Left kidney (tissue), 2 donors: ENCODE results near the gene LIPT1. TPM values are rescaled to one million over a fixed set of nuclear protein-coding genes. Genes with fewer than 3 reads are reported as not detected.
"Not testable (repeated sequence)": the region's sequence is repeated elsewhere in the genome, so short reads cannot be mapped to it uniquely, and the experiment has no call there.

Experiments
- DNase-seq: peaks from one replicate; pipeline ENCODE4 v3.0.0-alpha.2; 2013
- polyA plus RNA-seq: library from polyadenylated mRNA; unstranded; fragments of 120-200 nt; gene quantifications from one replicate; pipeline ENCODE4 v1.2.1, GENCODE V29; 2013; ENCODE audit not compliant: insufficient read length

Gene LIPT1
- polyA plus RNA-seq, 1 donor: 18.7 TPM

GRCh38 chr2:99171377-99172140, 16.8 kb downstream of the LIPT1 start:
- DNase-seq: no peak

GRCh38 chr2:99180755-99181623, 26.2 kb downstream of the LIPT1 start, which contains the start of the genes MITD1 and MRPL30:
MITD1 (minus strand) TSS chr2:99181058; CDS start chr2:99180981, 77 bp downstream.
MRPL30 (plus strand) TSS chr2:99181184; CDS start chr2:99186204, 5,020 bp downstream.
- DNase-seq: peak; percentile 97

GRCh38 chr2:99181624-99182000, 26.8 kb downstream of the LIPT1 start:
- DNase-seq: peak; percentile 3

GRCh38 chr2:99183025-99183424, 28.3 kb downstream of the LIPT1 start:
- DNase-seq: no peak

GRCh38 chr2:99184811-99185210, 30.0 kb downstream of the LIPT1 start:
- no peak for DNase-seq

- no peak for DNase-seq
Observed at GRCh38 chr2:99187011-99187410, 32.2 kb downstream of the LIPT1 start.

- DNase-seq: no peak
Observed at GRCh38 chr2:99188357-99188756, 33.6 kb downstream of the LIPT1 start.

- DNase-seq: no peak
Observed at GRCh38 chr2:99190548-99190947, 35.8 kb downstream of the LIPT1 start.

GRCh38 chr2:99192364-99192763, 37.6 kb downstream of the LIPT1 start:
- DNase-seq: not testable (repeated sequence)

- no peak for DNase-seq
Observed at GRCh38 chr2:99198103-99198841, 43.5 kb downstream of the LIPT1 start.

- DNase-seq: no peak
Observed at GRCh38 chr2:99200076-99200800, 45.5 kb downstream of the LIPT1 start.

GRCh38 chr2:99201959-99202678, 47.4 kb downstream of the LIPT1 start:
- no peak for DNase-seq

GRCh38 chr2:99205491-99205890, 50.7 kb downstream of the LIPT1 start:
- no peak for DNase-seq

Other genes starting within 250 kb of the LIPT1 start
- 2.5 TPM for gene CRACDL, start 218.7 kb upstream of the LIPT1 start, polyA plus RNA-seq
- gene C2orf15, start 13.3 kb upstream of the LIPT1 start, polyA plus RNA-seq: 12.8 TPM
- gene TSGA10, start within 50 bp of the LIPT1 start, polyA plus RNA-seq: 24.8 TPM
- 59.4 TPM for gene MITD1, start 26.1 kb downstream of the LIPT1 start, polyA plus RNA-seq
- gene MRPL30, start 26.2 kb downstream of the LIPT1 start, polyA plus RNA-seq: 57.3 TPM
- gene LYG2, start 100.7 kb downstream of the LIPT1 start, polyA plus RNA-seq: 1.0 TPM
- gene LYG1, start 146.2 kb downstream of the LIPT1 start, polyA plus RNA-seq: 4.2 TPM
- gene TXNDC9, start 181.4 kb downstream of the LIPT1 start, polyA plus RNA-seq: 46.2 TPM
- gene EIF5B, start 182.4 kb downstream of the LIPT1 start, polyA plus RNA-seq: 84.8 TPM